H1 (cell line): ENCODE data around the gene ANXA6. TPM values are rescaled to one million over a fixed set of nuclear protein-coding genes. Genes with fewer than 3 reads are reported as not detected.

ENCODE experiments used
- CBX8 ChIP-seq: fragments of 300-800, 300-1000 bp; sonication (generic); IDR thresholded peaks from 2 replicates; pipeline ENCODE4 v1.7.1; 2016; ENCODE audit warnings: low read depth, low read length, borderline replicate concordance
- JUN ChIP-seq: IDR thresholded peaks from 2 replicates; pipeline ENCODE4 v1.6.1; 2011; ENCODE audit warnings: low read depth, mild to moderate bottlenecking, improper control_type of control experiment, low read length
- POLR2A ChIP-seq, 2 experiments: IDR thresholded peaks; 1 replicate in 1 of 2; 2 replicates in 1 of 2; pipeline ENCODE4 v1.6.1; 2011; ENCODE audit warnings: low read depth in 2 of 2, low read length in 2 of 2, mild to moderate bottlenecking in 2 of 2; ENCODE audit errors: control extremely low read depth in 1 of 2
- SP1 ChIP-seq: IDR thresholded peaks from 2 replicates; pipeline ENCODE4 v1.6.1; 2011; ENCODE audit warnings: low read depth, low read length
- TAF7 ChIP-seq: optimal IDR thresholded peaks from 2 replicates; pipeline ENCODE3; 2011; ENCODE audit warnings: low read depth, mild to moderate bottlenecking, inconsistent platforms, low read length, moderate library complexity, borderline replicate concordance
- polyA plus RNA-seq, 7 experiments: library from polyadenylated mRNA; depleted of rRNA in 3 of 7; stranded (reverse) in 5 of 7; unstranded in 2 of 7; fragments of >200 nt in 5 of 7; fragments of 200-250 nt in 2 of 7; gene quantifications; 1 replicate in 5 of 7; 2 replicates in 1 of 7; 4 replicates in 1 of 7; pipeline versions ENCODE4 v1.2.1 to v1.2.3, GENCODE V29; 2011 to 2013; ENCODE audit warnings: missing spikeins in 2 of 7, mixed read lengths in 2 of 7
- total RNA-seq: library from RNA; stranded (reverse); fragmentation: NEBNext Ultra II Directional; extraction: Animal tissue kit (Norgen Biotek cat#: 25700); gene quantifications from 2 replicates; pipeline ENCODE4 v1.2.1, GENCODE V29; 2021
- TF ChIP-seq, protein P1 (sequence below): IDR thresholded peaks from 2 replicates; pipeline ENCODE4 v1.6.1; 2012; ENCODE audit warnings: inconsistent platforms

Gene ANXA6
- total and polyA plus RNA-seq, 2 of the 8 experiments (the other 6 are each of a cell fraction or from before 2014, with no cell fraction given) = 61.3 to 78.6 TPM

DNA sequence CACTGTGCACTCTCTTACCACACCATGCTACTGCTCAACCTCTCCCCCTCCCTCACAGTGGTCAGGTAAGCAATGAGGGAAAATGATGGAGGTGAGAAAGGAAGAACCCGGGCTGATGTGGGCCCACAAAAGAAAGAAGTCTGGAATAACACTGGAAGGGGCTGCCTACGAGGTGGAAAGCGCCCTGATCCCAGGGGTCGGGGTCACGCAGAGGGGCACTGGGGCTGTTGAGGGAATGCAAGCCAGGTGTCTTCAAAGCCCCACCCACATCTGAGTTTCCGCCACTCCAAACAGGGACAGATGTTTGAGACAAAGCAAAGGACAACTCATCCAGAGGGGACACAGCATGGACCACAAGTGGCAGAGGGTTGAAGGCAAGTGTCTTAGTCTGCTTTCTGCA is 81.0 kb downstream of the ANXA6 start (continued):
- TF ChIP-seq SP1 (no peak), CBX8 (no peak), JUN (no peak), POLR2A (IDR thresholded peaks at IDR 0.05; ENCODE audit: control extremely low read depth in 1 of 2, low read depth in 2 of 2, low read length in 2 of 2) (no peak), TAF7 (no peak)
- TF ChIP-seq, protein P1, sequence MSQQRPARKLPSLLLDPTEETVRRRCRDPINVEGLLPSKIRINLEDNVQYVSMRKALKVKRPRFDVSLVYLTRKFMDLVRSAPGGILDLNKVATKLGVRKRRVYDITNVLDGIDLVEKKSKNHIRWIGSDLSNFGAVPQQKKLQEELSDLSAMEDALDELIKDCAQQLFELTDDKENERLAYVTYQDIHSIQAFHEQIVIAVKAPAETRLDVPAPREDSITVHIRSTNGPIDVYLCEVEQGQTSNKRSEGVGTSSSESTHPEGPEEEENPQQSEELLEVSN = no peak
